Left ventricle myocardium superior (tissue), 1 donor: ENCODE results near the gene SENP3. TPM values are rescaled to one million over a fixed set of nuclear protein-coding genes. Genes with fewer than 3 reads are reported as not detected.
"Not testable (repeated sequence)": the region's sequence is repeated elsewhere in the genome, so short reads cannot be mapped to it uniquely, and the experiment has no call there.

Source experiments
- ATAC-seq: fragments of 200-7000 bp; cut with Tn5 transposase; one replicate; pipeline ENCODE4 v1.9.1; 2020; ENCODE audit warnings: mild to moderate bottlenecking, moderate library complexity
- DNase-seq: peaks from one replicate; pipeline ENCODE4 v3.0.0-alpha.2; 2020
- intact Hi-C: fragments of 100-400 bp; cut with micrococcal nuclease; formaldehyde crosslinking; loops from one replicate; pipeline ENCODE4 v1.11.0; 2022
- total RNA-seq: library from RNA; stranded (reverse); fragmentation: NEBNext Ultra II Directional; extraction: Animal tissue kit (Norgen Biotek cat#: 25700); gene quantifications from one replicate; pipeline ENCODE4 v1.2.1, GENCODE V29; 2021
- donor health status: DM: no; HTN: yes; CAD: no; lungs with severe emphysema.

Gene SENP3
- total RNA-seq, 1 donor from 2014 or later, result 32.8 TPM

DNA sequence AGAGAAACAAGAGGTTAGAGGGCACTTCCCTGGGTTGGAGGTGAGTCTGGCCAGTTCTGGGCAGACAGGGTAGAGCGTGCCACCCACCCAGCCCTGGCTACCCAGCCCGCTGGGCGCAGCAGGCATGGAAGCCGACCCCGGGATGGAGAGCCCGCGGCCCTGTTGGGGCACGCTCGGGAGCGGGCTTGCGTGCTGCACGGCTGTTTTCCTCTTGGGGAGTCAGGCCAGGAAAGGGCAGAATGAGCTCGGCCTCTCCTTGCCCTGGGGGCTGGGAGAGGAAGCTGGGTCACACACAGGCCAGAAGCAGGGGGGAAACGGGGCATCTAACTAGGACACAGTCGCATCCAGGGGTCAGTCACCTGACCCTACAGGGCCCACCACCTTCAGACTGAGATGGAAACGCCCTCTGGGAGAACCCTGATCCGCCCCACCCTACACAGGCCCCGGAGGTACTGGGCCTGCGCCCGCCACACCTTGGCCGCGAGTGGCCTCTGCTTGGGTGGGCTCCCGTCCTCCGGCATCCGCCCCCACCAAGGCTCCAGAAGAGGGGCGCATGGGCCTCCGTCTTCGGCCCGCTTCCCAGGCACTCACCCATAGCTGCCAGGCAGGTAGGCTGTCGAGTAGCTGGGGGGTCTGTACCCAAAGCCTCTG is 27.0 kb downstream of the SENP3 start:
- ATAC-seq, result peak; percentile 2
- intact Hi-C loops, result no loop called here
- no peak for DNase-seq

DNA sequence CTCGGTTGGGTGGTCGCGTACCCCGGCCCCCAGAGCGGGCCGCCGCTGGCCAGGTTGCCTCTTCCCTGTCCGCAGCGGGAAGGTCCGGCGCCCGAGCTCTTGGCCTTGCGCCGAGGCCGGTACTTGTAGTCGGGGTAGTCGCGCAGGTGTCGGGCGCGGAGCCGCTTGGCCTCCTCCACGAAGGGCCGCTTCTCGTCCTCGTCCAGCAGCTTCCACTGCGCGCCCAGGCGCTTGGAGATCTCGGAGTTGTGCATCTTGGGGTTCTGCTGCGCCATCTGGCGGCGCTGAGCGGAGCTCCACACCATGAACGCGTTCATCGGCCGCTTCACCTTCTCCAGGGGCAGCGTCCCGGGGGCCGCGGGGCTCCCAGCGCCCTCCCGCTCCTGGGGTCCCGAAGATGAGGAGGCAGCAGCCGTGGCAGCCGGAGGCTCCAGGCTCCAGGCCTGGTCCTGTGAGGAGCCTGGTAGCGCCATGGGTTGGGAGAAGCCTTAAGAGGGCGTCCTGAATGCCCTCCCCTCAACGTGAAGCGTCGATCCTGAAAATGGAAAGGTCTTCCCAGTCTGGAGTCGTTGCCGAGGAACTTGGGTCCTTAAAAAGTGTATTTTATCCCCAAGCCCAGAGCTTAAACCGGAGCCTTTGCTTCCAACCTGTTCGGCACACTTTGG is 27.6 kb downstream of the SENP3 start:
- ATAC-seq (peak; percentile 84), DNase-seq (peak; percentile 92)
- intact Hi-C loops, result no loop called here

DNA sequence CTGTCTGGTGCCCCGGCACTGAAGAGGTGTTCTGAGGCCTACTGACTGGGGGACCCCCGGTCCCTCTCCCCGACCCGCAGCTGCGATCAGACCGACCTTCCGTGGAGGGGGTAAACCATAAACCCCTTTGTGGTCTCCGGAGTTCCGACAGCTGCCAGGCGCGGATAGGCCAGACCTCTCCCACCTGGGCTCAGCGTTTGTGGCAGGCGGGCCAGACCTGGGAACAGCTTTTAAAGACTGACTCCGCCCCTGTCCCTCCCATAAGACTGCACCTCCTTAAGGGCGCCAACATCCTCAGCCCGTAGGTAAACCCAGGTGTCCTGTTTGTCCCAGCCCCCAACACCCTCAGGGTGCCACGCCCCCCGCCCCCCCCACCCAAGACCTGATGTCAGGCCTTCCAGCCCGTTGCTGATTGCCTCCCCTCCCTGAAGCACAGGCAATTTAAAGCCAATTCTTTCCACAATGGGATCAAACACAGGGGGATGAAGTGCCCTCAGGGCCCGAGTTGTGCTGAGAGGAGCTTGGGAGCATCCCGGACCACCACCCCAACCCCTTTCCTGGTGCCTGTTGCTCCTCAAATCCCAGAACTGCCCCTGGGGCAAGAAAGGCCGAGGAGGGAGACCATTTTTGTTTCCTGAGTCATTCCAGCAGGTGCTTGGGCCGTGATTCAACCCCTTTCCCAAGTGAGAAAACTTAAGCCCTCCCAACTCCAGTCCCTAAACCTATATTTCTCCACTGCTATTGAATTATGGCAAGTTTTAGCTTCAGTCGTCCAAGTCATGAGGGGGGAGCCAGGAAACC is 28.4 kb downstream of the SENP3 start, which contains the start of gene SOX15:
SOX15 (minus strand) TSS at position 204 of the 801 bp plus-strand sequence. CDS start 418 bp downstream, outside the sequence.
- intact Hi-C loops, result no loop called here
- peak; percentile 2 for ATAC-seq
- no peak for DNase-seq

DNA sequence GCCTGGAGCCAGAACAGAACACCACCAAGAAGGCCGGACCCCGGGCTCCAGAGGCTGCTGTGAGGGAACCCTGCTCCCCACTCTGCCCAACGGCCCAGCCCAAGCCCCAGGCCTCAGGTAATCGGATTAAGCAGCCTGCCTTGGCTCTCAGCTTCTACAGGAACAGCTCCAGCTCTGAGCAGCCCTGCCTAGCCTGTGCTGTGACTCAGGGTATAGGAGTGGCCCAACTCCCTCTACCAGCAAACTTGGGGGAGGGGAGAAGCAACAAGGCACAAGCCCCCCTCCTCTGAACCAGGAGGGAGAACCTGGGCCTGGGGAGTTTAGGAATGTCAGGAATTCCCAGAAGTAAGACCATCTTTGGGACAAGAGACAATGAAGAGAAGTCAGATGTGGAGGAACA is 29.0 kb downstream of the SENP3 start:
- ATAC-seq, result no peak
- intact Hi-C loops, result no loop called here
- DNase-seq, result no peak

DNA sequence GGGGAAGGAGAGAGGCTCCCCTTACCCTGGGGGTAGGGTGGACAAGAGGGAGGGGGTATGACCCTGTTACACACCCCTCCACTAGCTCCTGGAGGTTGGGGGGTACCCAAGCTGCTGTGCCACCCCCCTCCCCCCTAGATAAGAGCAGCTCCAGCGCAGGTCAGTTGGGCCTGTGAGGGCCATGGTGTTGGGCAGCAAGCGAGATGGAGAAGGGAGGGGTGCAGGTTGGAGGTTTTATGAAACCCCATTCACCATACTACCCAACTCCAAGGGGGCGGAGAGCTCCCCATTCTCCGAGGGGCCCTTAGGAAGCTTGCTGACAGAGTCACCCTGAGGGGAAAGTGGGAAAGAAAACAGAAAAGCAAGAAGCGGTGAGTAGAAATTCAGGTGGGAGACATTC is 29.9 kb downstream of the SENP3 start:
- intact Hi-C loops, result no loop called here
- no peak for ATAC-seq

DNA sequence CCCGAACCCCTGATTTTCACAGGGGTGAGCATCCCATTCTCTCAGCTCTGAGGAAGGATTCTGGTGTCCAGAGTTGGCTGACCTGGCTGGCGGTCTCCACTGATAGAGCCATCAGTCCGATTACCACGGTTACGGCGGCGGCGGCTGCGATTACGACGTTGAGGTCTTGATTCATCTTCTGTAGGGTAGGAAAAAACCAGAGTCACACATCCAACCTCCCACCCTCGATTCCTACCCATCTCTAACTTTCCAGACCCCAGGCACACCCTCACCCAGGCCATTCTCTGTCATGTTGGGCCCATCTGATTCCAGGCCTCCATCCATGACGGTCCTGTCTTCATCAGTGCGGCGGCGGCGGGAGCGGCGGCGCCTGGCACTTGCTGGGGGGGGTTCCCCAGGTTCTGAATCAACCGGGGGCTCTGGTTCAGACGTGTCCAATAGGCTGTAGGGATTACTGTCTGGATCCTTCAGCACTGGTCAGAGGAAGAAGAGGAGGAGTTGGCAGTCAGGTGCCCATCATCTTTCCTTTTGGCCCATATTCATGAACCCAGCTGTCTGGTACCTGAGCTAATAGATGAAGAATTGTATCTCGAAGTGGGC is 30.8 kb downstream of the SENP3 start:
- intact Hi-C loops, result no loop called here
- DNase-seq (no peak), ATAC-seq (no peak)

More for the DNA sequence above, 29.9 kb downstream of the SENP3 start:
- DNase-seq, result no peak

DNA sequence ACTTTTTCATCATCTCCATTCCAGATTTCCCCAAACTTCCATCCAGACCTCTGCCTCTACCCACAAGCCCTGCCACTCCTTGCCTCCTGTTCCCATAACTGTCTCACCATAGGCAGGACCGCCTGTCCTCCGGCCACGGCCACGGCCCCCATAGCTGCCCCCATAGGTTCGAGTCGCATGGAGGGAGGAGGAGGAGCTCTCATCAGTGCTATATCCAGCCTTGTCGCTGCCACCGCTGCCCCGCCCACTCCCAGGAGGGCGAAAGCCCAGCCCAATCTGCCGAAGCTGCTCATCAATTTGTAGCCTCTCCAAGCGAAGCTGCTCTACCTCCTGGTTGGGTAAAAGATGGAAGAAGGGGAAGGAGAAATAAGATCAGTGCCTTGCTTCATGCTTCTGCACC is 31.6 kb downstream of the SENP3 start:
- intact Hi-C loops, result no loop called here
- ATAC-seq, result no peak
- DNase-seq, result no peak

DNA sequence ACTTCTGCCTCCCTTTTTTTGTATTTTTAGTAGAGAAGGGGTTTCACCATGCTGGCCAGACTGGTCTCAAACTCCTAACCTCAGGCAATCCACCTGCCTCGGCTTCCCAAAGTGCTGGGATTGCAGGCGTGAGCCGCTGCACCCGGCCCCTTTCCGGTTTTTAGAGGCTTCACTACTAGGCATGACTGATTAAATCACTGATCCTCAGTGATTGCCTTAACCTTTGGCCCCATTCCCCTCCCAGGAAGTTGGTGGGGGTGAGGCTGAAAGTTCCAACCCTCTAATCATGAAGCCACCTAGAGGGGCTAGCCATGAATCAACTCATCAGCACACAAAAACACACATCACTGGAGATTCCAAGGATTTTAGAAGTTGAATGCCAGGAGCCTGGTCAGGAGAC is 35.8 kb downstream of the SENP3 start:
- ATAC-seq, DNase-seq, intact Hi-C loops: not testable (repeated sequence)

DNA sequence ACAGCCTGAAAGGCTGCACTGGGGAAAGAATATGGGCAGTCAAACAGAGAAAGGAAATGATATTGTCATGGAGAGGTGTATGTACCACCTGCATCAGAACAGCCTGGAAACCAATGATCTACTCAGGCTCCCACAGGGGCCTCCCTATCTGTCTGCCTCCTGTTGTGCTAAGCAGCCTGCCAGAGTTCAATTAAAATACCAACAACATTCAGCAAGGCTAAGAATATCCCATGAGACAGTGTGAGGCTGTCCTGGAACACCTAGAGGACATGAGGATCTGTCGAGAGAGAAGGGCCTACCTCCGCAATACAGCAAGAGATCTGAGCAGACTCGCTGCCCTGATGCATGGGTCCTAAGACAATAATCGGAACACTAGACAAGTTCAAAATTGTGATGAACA is 44.6 kb downstream of the SENP3 start:
- DNase-seq, result no peak
- ATAC-seq, result peak; percentile 97
- intact Hi-C loops, result no loop called here

DNA sequence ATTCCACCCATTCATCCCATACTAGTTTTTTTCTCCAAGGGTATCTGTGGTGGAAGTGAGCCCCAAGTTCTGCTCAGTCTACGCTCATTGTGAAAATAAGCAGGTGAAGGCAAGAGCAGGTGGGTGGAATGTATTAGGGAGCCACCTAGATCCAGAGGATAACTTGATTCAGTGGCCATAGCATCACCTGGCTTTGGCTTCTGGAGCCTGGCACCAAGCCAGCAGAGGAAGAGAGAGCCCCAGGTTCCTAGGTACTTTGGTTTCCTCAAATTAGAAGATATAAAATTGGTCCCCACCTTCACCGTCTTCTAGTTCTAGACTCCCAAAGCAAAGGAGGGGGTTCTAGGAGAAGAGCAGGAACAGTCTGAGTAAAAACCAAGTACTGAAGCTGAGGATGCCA is 48.9 kb downstream of the SENP3 start:
- DNase-seq (no peak), ATAC-seq (no peak)
- intact Hi-C loops, result no loop called here

DNA sequence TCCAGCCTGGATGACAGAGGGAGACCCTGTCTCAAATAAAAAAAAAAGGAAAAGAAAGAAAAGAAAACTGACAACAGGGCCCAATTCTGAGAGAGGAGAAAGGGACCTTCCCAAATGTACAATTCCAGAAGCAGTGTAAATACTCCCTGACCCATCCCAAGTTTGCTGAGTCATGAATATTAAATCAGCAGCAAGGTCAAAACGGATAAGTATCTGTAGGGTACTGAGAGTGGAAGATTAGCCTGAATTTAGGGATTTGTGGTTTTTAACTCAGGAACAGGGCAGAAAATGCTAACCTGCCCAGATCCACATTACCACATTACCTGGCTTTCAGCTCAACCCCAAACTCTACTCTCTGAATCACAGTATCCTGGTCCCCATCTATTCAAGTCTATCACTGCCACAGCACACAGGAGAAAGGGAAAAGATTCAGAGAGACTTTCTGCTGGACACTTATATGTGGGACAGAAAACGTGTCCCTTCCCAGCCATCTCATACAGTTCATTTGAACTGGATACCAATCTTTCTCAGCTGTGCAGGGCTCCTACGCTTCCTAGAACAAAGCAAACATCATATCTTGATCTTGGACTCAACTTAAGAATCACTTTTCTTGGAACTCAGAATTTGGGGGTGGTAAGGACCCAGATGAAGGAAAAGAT is 50.0 kb downstream of the SENP3 start:
- no peak for ATAC-seq
- intact Hi-C loops, result no loop called here
- DNase-seq, result no peak

DNA sequence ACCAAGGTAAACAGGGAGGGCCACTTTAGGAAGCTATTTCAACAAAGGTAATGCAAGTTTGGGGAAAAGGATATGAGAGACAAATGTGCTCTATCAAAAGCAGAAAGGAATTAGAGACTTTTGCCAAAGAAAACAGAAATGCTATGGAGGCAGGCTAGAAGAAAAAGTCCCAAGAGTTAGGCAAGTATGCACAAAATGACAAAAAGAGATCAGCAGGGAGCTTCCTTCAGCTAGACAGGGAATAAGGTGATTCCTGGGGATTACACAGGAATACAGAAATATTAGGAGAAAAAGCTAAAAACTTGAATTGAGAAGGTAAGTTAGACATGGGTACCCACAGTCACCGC is 50.5 kb downstream of the SENP3 start:
- intact Hi-C loops, result no loop called here
- DNase-seq (no peak), ATAC-seq (no peak)

DNA sequence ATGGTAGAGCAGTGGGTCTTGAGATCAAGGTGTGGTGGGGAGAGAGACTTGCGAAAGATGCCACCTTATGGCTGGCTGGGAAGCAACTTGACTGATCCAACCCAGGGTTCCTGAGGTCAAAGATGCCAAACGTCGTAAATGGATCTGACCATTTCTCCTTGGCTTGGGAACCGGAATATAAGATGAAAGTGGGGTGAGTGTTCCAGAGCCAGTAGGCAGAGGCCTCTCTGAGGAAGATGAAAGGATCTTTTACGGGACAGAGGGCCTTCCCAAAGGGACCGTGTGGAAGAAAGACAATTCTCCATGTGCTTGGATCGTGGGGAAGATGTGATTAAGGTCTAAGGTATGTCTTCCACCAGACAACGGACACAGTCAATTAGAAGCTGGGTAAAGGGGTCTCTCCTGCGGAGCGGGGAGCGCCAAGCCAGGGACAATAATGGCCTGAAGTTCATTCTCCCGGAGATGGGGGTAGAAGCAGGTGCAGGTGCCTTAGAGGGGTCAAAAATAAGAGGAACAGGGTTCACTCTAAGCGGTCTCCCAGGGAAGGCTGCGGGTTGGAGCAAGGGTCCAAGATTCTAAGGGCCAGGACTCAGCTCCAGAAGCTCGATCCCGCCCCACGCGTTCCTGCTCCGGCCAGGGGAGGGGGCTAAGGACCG is 52.2 kb downstream of the SENP3 start:
- DNase-seq (no peak), ATAC-seq (no peak)
- intact Hi-C loops, result no loop called here

DNA sequence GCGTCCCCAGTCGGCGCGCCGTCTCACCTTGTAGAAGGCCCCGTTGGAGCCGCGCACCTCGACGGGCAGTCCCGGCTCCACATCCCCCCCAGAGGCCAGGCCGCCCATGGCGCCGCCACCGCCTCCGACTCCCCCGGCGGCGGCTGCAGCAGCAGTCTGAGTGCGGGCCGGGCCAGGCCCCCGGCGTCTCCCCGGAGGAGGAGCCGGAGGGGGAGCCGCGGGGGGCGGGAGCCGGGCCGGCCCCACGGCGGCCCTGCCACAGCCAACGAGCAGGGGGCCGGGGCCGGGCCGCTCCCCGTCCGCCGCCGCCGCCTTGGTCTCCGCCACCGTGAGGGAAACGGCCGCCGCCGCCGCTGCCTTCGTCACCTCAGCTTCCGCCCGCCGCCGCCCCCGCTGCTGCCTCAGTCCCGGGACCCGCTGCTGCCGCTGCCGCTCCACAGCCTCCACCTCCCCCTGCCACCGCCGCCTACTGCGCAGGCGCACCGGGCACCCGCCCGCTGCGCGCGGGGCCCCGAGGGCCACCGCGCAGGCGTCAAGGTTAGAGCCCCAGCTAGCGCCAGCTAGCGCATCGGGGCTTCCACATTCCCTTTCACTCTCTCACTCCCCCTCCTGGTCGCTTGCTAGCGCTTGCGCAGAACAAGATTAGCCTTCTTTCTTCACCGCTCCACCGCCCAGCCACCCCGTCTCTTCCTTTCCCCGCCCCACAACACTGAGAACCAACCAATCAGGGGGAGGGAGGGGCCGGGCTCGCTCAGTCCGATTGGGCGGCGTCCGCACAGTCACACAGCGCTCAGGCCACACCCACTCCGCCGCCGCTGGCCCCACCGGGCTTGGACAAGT is 52.9 kb downstream of the SENP3 start, which contains the start of gene FXR2:
FXR2 (minus strand) TSS at position 473 of the 840 bp plus-strand sequence; CDS start at position 108, 365 bp downstream.
- DNase-seq, result peak; percentile 100
- peak; percentile 96 for ATAC-seq
- intact Hi-C loops, result no loop called here

DNA sequence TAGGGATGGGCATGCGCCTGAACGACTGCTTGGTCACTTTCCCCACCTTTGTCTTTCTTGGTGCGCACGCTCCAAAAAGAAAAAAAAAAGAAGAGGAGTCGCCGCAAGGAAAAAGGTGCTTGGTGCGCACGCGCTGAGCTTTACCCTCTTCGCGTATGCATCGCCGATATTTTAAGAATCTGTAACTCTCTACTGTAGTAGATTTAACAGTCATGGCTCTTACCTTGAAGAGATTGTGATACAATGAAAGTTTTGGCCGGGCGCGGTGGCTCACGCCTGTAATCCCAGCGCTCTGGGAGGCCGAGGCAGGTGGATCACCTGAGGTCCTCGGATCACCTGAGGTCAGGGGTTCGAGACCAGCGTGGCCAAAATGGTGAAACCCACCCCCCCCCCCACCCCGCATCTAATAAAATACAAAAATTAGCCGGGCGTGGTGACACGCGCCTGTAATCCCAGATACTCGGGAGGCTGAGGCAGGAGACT is 53.6 kb downstream of the SENP3 start:
- intact Hi-C loops, result no loop called here
- no peak for DNase-seq
- ATAC-seq, result no peak

DNA sequence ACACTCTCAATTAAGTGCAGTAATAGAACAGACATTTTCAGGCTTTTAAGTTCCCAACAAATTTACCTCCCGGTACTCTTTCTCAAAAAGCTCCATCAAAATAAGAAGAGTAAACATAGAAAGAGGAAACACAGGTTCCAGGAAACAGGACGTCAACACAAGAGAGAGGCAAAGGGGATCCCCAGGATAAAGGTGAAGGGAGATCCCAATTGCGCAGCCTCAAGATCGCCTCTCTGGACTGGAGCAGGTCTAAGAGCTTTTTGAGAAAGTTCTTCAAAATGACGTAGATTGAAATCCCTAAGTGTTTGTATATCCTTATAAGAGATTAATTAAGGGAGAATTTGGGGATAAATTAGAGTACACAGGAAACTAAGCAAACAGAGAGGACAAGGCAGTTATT is 56.9 kb downstream of the SENP3 start:
- DNase-seq, result no peak
- ATAC-seq, result no peak
- intact Hi-C loops, result no loop called here

DNA sequence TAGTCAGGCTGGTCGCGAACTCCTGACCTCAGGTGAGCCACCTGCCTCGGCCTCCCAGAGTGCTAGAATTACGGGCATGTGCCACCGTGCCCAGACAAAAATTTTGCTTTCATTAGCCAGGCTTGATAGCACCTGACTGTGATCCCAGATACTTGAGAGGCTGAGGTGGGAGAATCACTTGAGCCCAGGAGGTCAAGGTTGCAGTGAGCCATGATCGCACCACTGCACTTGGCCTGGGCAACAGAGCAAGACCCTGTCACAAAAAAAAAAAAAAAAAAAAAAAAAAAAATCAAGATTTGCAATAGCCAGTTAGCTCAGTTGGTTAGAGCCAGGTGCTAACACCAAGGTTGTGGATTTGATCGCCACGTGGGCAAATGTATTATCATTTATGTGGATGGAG is 59.1 kb downstream of the SENP3 start:
- intact Hi-C loops, result no loop called here
- DNase-seq (no peak), ATAC-seq (no peak)
